Stimulated activated CD8-positive, alpha-beta memory T cell treated with anti-CD3 and anti-CD28 coated beads, Interleukin-4, amount 100 ng/mL, for 1 hour (primary cell): ENCODE data around the gene CYP26C1.

Experiments
- DNase-seq, 2 donors: peaks; one replicate each; pipeline ENCODE4 v3.0.0-alpha.2; 2020; ENCODE audit warnings: low read depth in 2 of 2, low spot score in 1 of 2

The CYP26C1 gene

GRCh38 chr10:93059975-93060886, at the start of gene CYP26C1:
CYP26C1 (plus strand) TSS chr10:93060798; CDS start chr10:93061264, 466 bp downstream.
- no peak for DNase-seq

GRCh38 chr10:93015722-93016121, 44.9 kb upstream of the CYP26C1 start:
- DNase-seq = no peak

- DNase-seq = no peak
Observed at GRCh38 chr10:93023013-93023650, 37.5 kb upstream of the CYP26C1 start.

- DNase-seq = no peak
Observed at GRCh38 chr10:93026072-93026471, 34.5 kb upstream of the CYP26C1 start.

GRCh38 chr10:93027508-93027907, 33.1 kb upstream of the CYP26C1 start:
- no peak for DNase-seq

- no peak for DNase-seq
Observed at GRCh38 chr10:93028883-93029282, 31.7 kb upstream of the CYP26C1 start.

GRCh38 chr10:93030409-93030808, 30.2 kb upstream of the CYP26C1 start:
- no peak for DNase-seq

- no peak for DNase-seq
Observed at GRCh38 chr10:93032105-93032808, 28.3 kb upstream of the CYP26C1 start.

- DNase-seq = no peak
Observed at GRCh38 chr10:93032809-93033137, 27.8 kb upstream of the CYP26C1 start.

GRCh38 chr10:93034426-93034825, 26.2 kb upstream of the CYP26C1 start:
- no peak for DNase-seq

- DNase-seq = no peak
Observed at GRCh38 chr10:93039110-93039509, 21.5 kb upstream of the CYP26C1 start.

- DNase-seq = no peak
Observed at GRCh38 chr10:93039721-93040120, 20.9 kb upstream of the CYP26C1 start.

- no peak for DNase-seq
Observed at GRCh38 chr10:93054486-93054885, 6.1 kb upstream of the CYP26C1 start.

- DNase-seq = no peak
Observed at GRCh38 chr10:93058139-93058538, 2.5 kb upstream of the CYP26C1 start.

- no peak for DNase-seq
Observed at GRCh38 chr10:93060887-93061593, 442 bp downstream of the CYP26C1 start.

- no peak for DNase-seq
Observed at GRCh38 chr10:93061594-93062513, 1.3 kb downstream of the CYP26C1 start.

GRCh38 chr10:93062514-93063143, 2.0 kb downstream of the CYP26C1 start:
- DNase-seq = no peak

GRCh38 chr10:93063144-93063976, 2.8 kb downstream of the CYP26C1 start:
- no peak for DNase-seq
